Activated CD4-positive, CD25-positive, alpha-beta regulatory T cell treated with anti-CD3 and anti-CD28 coated beads, Interleukin-2, amount 50 U/mL, for 16 hours (primary cell): ENCODE results near the gene MYH9.
A peak's percentile ranks its signal among the peaks of the same experiment; 100 is the strongest.
"Not testable (repeated sequence)": the region's sequence is repeated elsewhere in the genome, so short reads cannot be mapped to it uniquely, and the experiment has no call there.

ENCODE experiments used
- DNase-seq: peaks from one replicate; pipeline ENCODE4 v3.0.0-alpha.2; 2020; ENCODE audit warnings: low read depth, low spot score

Gene MYH9

DNA sequence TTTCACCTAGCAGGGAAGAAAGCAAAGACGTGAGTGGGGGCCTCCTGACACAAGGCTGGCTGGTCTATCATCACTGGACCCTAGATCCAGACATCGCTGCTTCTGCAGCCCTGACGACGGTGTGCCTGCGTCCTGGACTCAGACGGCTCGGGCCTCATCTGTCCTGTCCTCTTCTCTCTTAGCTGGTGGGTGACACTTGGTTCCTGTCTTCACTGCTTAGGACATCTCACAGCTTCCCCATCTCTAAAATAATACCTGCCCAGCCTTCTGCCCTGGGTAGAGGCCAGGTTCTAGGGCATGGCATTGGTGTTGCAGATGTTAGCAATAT is 93.5 kb downstream of the MYH9 start:
- DNase-seq, result no peak

DNA sequence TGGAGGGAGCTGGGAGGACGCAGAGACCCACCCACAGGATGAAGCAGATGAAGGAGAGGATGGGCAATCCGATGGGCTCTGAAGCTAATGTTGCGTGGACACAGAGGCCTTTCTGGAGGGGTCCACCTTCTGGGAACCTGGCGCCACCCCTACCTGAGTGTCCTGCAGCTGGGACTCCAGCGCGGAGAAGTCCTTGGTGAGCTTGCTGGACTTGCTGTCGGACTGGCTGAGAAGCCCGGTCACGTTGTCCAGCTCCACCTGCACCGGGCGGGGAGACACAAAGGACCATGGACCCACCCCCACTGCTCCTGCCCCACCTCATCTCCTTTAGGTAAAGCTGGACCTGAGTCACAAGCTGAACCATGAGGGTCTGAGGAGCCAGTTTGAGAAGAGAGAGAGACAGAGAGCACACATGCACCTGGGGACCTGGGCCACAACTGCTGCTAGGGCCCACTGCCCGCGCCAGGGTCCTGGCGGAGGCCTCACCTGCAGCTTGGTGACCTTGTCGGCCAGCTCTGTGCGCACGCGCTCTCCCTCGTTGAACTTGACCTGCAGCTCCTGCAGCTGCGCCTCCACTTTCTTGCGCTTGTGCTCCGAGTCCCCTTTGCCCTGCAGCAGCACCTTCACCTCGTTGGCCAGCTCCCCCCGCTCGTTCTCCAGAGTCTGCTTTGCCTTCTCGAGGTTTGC is 94.0 kb downstream of the MYH9 start:
- DNase-seq, result no peak

DNA sequence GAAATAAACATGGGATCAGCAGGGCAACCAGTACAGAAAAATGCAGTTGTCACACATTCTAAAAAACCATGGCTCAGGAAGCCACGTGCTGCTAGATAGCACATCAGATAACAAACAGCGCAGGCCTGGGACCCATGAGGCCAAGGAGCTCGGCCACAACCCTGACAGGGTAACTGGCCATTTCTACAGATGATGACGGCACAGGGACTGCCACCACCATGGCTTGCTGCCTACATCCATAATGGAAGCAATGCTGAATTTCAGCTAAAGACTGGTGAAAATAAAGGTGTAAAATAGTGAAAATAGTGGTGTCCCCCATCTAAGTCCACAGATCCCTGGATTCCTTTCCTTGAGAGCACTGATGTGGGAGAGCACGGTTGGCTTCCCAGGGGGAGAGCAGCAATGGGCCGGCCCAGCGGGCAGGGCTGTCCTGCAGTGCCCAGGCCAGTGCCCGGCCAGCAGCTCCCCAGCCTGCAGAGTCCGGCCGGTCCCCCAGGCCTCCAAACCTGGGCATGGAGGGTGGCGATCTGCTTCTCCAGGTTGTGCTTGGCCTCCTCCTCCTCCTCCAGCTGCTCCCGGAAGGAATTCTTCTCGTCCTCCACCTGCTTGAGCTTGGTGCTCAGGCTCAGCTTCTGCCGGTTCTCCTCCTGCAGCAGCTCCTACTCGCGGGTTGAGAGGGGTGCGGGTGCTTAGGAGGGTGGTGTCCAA is 94.8 kb downstream of the MYH9 start:
- no peak for DNase-seq

DNA sequence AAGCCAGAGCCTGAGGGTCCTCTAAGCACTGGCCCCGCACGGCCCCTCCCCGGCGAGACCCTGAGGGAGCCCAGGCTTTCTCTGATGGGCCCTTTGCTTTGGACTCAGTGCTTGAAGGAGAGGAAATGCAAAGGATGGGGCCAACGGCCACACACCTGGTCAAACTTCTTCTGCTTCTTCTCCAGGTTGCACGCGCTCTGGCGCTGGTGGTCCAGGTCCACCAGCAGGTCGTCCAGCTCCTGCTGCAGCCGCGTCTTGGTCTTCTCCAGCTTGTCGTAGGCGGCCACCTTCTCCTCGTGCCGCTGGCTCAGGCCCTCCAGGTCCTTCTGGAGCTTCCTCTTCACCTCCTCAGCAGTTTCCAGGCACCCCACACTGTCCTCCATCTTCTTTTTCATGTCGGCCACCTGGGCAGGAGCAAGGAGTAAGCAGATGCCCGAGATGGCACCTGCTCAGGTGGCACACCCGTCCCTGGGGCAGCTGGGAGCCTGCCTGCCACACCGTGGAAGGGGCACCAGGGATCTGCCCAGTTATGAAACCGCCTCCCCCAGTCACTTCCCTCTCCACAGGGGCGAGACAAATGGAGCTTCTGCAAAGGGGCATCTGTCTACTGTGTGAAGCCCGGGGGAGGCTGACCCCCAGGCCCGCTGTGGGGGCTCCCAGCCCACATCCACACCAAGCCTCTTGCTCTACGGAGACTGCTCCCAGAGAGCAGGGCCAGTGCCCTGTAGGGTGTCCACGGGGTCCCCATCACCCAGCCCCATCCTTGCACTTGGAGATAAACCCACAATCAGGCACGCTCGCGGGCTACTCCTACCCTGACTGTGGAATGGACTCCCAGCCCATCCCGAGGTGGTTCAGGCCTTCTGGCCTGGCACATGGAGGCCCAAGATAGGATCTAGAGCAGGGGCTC is 95.7 kb downstream of the MYH9 start:
- DNase-seq, result no peak

DNA sequence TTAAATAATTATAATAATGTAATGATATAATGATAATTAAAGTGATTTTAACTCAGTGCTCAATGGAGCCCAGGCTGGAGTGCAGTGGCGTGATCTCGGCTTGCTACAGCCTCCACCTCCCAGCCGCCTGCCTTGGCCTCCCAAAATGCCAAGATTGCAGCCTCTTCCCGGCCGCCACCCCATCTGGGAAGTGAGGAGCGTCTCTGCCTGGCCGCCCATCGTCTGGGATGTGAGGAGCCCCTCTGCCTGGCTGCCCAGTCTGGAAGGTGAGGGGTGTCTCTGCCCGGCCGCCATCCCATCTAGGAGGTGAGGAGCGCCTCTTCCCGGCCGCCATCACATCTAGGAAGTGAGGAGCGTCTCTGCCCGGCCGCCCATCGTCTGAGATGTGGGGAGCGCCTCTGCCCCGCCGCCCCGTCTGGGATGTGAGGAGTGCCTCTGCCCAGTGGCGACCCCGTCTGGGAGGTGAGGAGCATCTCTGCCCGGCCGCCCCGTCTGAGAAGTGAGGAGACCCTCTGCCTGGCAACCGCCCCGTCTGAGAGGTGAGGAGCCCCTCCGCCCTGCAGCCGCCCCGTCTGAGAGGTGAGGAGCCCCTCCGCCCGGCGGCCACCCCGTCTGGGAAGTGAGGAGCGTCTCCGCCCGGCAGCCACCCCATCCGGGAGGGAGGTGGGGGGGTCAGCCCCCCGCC is 97.2 kb downstream of the MYH9 start:
- not testable (repeated sequence) for DNase-seq

DNA sequence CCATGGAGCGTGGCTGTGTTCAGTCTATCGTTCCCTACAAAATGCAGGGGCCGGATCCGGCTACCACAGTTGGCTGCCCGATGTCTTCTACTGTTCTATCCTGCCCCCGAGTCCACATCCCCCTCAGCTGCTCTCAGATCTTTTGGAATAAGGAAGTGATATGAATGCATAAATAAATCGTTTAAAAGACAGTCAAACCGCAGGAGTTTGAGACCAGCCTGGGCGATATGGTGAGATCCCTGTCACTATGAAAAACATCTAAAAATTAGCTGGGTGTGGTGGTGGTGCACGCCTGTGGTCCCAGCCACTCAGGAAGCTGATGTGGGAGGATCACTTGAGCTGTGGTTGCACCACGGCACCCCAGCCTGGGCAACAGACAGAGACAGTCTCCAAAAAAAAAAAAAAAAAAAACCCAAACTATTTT is 97.8 kb downstream of the MYH9 start:
- DNase-seq, result not testable (repeated sequence)

DNA sequence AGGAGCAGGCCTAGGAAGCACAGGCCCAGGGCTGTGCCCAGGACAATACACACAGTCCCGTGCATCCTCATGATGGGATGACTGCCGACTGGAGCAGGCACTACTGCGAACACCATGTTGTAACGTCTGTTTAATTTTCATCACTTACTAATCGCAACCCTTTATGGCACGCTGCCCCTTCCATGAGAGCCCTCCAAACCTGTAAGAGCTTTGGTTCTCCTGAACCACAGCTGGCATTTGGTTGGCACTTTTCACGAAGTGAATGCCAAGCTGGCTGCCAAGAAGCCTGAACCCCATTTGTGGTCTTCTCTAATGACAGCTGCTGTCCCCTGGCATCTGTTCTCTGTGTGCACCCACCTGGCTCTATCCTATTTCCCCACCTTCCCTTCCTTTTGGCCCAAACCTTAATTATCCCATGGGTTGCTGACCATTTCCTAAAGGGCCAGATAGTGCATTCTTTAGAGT is 98.3 kb downstream of the MYH9 start:
- DNase-seq, result no peak

DNA sequence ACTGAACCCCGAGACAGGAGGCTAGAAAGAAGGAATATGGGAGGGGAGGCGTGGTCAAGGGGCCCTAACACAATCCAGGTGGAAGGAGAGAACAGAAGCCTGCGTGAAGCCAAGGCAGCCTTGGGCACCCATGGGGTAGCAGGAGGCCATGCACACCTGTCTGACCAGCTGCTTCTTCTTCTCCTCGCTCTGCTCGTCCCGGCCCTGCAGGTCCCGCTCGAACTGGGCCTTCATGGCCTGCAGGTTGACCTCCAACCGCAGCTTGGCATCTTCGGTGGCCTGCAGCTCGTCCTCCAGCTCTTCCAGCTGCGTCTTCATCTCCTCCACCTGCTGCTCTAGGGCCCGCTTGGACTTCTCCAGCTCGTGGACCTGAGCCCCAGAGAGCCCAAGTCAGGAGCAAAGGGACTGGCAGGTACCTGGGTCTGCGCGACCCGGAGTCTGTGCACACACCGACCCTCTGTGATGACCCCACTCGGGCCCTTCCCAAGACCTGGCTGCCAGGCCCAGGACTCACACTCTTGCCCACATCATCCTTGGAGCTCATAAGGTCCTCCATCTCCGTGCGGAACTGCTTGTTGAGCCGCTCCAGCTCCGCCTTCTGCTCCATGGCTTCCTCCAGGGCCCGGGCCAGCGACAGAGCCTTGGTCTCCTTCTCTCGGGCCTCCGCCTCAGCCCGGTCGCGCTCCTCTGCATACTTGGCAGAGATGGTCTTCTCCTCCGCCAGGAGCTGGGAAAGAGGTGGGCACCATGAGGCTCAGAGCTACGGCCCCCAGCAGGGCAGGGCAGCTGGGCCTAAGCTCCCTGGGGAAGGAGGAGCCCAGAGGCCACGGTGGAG is 99.0 kb downstream of the MYH9 start:
- no peak for DNase-seq

DNA sequence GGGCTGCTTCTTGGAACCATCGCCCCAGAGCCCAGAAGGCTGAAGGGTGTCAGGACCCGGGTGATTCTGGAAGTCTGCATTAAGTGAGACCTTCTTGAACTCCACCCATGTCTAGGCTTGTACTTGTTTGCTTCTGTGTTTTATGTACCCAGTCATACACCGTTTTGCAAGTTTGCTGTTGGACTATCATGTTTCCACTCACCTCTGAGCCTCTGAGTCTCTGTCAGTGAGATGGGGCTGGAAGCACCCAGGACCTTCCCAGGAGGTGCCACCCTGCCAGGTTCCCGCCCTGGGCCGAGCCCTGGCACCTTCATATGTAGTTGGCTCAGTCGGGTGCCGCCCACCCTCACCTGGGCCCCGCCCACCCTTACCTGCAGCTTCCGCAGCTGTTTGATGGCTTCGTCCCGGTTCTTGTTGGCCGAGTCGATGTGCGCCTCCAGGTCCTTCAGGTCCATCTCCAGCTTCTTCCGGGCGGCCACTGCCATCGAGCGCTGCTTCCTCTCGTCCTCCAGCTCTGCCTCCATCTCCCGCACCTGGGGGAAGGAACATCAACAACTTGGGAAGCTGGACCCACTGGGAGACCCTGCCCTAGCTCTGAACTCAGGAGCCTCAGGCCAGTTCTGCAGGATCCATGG is 99.8 kb downstream of the MYH9 start:
- no peak for DNase-seq

DNA sequence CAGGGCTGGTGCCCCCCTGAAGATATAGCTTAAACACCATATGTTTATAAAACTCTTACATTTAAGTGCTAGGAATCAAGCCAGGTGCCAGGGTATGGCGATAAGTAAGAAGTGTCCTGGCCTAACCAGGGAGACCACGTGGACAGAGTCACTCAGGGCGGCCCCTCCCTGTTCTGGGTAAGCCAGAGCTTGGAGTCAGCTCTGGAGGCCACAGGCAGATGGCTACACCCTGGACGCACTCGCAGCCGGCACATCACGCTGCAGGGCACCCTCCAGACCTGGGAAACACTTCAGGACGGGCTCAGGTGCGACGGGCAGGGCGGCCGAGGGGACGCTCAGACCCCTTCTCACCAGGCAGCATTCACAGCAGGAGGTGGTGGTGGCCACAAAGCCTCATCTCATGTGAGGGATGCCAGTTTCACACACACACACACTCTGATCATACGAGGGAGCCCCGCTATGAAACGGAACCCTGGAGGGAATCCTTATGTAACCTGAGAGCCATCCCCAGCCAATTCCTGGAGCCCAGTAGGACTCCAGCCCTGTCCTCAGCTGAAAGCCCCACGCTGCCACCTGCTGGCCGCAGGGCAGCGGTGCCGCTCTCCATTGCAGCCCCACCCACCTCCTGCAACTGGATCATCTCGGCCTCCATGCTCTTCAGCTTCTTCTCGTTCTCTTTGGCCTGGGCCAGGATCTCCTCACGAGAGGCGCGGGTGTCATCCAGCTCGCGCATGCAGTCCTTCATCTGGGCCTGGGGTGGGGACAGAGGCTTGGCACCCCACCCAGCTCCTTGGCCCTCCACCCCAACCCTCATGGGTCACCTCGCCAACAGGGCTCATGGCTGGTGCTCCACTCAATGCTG is 101.4 kb downstream of the MYH9 start:
- peak; percentile 40 for DNase-seq

DNA sequence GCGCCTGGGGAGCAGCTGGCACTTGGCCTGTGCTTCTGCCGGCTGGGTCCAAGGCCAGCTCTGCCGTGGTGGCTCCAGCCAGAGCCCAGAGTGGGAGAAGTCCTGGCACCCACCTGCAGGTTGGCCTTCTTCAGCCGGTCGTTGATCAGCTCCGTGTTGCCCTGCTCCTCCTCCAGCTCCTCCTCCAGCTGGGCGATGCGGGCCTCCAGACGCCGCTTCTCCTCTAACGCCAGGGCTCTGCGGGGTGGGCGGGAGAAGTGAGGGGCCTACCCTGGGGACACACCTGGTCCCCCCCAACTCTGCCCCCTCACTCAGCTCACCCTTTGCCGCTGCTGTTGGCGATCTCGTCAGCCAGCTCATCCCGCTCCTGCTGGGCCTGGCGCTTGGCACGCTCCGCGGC is 102.2 kb downstream of the MYH9 start:
- DNase-seq, result no peak

DNA sequence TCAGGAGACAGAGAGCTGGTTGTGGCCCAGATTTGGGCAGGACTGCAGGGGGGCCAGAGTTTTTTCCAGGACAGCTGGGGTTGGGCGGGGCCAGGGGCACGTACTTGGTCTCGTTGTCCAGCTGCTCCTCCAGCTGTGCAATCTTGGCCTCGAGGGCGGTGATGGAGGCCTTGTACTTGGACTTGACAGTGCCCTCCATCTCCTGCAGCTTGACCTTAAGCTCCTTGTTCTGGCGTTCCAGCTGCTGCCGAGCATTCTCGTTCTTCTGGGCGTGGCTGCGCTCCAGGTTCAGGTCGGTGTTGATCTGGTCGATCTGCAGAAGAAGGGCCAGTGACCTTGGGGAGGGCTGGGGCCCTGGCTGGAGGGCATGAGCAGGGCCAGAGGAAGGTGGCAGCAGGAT is 102.8 kb downstream of the MYH9 start:
- no peak for DNase-seq

DNA sequence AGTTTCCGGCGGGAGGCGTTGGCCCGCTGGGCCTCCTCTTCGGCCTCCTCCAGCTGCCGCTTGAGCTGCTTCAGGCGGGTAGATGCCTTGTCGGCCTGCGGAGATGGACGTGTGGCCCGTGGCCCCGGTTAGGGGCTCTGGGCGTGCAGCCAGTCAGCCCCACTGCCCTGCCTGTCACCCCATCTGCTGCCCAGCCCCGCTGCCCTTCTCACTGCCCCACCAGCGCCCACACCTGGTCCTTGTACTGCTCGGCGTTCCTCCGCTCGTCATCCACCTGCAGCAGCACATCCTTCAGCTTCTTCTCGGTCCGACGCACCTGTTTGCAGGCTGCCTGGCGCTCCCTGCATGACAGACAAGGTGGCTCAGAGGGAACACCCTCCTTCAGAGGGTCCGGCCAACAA is 103.6 kb downstream of the MYH9 start:
- no peak for DNase-seq

DNA sequence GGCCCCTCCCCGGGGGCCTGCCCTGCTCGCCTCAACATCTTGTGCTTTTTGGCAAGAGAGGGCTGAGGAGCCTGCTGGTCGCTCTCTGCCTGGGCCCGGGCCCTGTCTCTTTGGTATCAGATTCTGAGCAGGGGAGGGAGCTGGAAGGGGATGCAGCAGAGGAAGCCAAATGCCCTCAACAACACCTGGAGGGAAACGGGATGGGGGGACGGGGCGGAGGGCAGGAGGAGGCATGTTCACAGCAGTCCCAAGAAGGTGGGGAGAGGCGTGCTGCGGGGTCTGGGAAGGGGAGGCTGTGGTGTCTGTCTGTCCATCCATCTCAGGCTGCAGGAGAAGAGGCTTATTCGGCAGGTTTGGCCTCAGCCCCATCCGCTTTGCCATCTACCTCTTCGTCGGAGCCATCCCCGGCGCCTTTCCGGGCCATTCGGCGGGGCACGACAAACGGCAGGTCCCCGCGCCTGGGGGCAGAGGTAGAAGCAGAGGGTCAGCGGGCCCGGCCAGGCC is 105.4 kb downstream of the MYH9 start:
- no peak for DNase-seq

DNA sequence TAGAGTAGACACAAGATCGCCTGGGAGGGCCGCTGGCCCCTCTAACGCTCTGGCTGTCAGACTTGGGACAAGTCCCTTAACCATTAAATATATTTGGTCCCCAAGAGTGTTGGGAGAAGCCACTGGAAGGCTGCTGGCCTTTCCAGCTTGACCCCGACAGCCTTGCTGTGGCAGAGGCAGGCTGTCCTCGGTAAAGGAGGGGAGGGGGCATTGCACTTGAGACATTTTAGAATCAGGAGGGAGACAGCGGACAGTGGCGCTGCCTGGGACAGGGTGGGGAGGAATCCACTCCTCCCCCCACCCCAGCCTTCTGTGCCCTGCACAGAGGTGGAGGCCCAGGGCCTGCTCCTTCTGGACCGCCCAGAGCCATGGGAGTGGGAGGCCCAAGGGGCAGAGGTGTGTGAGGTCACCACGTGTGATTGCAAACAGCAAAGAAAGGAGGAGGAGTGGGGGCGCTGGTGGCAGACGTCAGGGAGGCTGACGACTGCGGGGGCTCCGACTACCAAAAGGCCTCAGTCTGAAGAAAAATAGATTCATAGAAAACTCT is 105.9 kb downstream of the MYH9 start:
- no peak for DNase-seq

DNA sequence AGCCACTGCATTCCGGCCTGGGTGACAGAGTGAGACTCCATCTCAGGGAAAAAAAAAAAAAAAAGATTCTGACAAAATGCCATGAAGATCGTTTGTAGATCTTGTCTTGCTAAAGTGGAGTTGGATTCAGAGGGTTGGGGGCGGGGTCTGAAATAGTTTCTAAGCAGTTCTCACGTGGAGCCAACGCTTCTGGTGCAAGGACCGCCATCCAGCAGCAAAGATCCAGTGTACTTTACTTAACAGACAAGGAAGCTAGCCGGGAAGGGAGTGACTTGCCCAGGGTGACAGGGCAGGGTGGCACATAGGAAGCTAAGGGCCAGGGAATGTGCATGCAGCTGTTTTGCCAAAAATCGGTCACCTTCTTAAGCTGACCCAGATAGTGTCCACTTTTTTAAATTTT is 107.4 kb downstream of the MYH9 start:
- no peak for DNase-seq

DNA sequence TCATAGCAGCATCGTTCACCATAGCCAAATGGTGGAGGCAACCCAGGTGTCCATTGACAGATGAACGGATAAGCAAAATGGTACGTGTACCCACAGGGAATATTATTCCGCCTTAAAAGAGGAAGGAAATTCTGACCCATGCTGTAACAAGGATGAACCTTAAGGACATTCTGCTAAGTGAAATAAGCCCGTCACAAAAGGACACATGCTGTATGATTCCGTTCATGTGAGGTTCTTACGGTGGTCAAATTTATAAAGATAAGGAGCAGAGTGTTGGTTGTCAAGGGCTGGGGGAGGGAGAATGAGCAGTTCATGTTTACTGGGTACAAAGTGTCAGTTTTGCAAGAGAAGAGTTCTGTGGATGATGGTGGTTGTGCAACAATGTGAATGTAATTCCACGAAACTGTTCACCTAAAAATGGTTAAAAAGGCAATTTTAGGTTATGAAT is 108.5 kb downstream of the MYH9 start:
- DNase-seq, result no peak

DNA sequence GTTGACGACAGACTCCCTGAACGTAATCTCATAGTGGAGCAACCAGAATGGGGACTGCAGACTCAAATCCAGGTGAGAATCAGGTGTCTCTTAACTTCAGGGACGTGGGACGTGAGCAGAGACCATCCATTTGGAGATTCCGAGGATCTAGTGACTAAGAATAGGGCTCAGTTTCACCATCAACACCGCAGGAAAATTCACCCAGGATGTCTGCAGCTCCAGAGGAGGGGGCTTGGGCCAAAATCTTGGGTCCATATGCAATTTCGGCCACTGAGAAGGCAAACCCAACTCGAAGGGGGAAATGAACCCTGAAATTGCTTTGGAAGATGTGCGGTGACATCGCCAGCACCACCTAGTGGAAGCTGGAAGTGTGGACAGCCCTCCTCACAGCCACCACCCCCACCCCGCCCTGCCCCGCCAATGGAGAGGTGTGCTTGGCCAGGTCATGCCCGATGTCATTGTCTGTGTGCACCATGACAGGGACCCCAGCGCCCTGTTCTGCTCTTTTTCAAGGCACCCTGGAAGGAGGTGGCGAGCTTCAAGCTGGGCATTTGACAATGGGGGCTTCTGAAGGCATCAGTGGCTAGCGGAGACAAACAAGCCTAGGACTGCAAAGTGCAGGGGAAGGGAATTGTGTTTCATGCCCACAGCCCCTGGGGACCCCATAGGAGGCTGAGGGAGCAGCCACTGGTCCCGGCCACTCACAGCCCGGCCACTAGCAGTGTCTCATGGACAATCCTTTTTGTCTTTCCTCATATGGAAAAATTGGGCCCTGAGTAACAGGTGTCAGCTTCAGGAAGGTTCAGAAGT is 110.1 kb downstream of the MYH9 start:
- peak; percentile 31 for DNase-seq
